ENCODE results near the gene LDLRAD4. TPM values are rescaled to one million over a fixed set of nuclear protein-coding genes. Genes with fewer than 3 reads are reported as not detected.

Gene LDLRAD4
- total RNA-seq, 1 experiment from 2014 or later, result 3.6 TPM

GRCh38 chr18:13641551-13642439 lies 423.2 kb downstream of the LDLRAD4 start:
- no peak overlapping the region for H3K27ac ChIP-seq (ENCODE audit: low read depth, low read length, poor library complexity, severe bottlenecking)
- no peaks in the 10 kb centered on the region for H3K36me3 ChIP-seq (ENCODE audit: insufficient read depth, low read length, poor library complexity, severe bottlenecking)
- DNase-seq (ENCODE audit: low spot score), result no peak
- H3K9me3 ChIP-seq (ENCODE audit: low read depth, low read length, poor library complexity, severe bottlenecking), result no peaks in the 10 kb centered on the region
- no peaks in the 10 kb centered on the region for H3K27me3 ChIP-seq (replicated peaks; ENCODE audit: insufficient read depth, low read depth, low read length, poor library complexity)
- no peak for TF ChIP-seq CTCF (conservative IDR thresholded peaks at IDR 0.05; ENCODE audit: low read depth, low read length)
- TF ChIP-seq EZH2 (IDR thresholded peaks at IDR 0.05; ENCODE audit: borderline replicate concordance, low read depth, low read length, poor library complexity, severe bottlenecking), result no peak
- H3K4me1 ChIP-seq (ENCODE audit: insufficient read depth, low read length, poor library complexity, severe bottlenecking), result no peaks in the 10 kb centered on the region
- no TSS peak for BruUV-seq (replicated peaks)
- CTCF ChIA-PET, result no interaction called here
- POLR2A ChIA-PET (ENCODE audit: low non-redundant PET), result no interaction called here
- intact Hi-C loops (cut with micrococcal nuclease; ENCODE audit: unreplicated experiment), result no loop called here
- no peak overlapping the region for H3K4me3 ChIP-seq (ENCODE audit: low read depth, low read length, poor library complexity, severe bottlenecking)

- intact Hi-C loops (cut with micrococcal nuclease; ENCODE audit: unreplicated experiment), result no loop called here
- H3K4me1 ChIP-seq (ENCODE audit: insufficient read depth, low read length, poor library complexity, severe bottlenecking), result no peaks in the 10 kb centered on the region
- H3K27ac ChIP-seq (ENCODE audit: low read depth, low read length, poor library complexity, severe bottlenecking), result no peak overlapping the region
- H3K4me3 ChIP-seq (ENCODE audit: low read depth, low read length, poor library complexity, severe bottlenecking), result no peak overlapping the region
- H3K36me3 ChIP-seq (ENCODE audit: insufficient read depth, low read length, poor library complexity, severe bottlenecking), result no peaks in the 10 kb centered on the region
- DNase-seq (ENCODE audit: low spot score), result no peak
- H3K9me3 ChIP-seq (ENCODE audit: low read depth, low read length, poor library complexity, severe bottlenecking), result no peaks in the 10 kb centered on the region
- no peak for TF ChIP-seq EZH2 (IDR thresholded peaks at IDR 0.05; ENCODE audit: borderline replicate concordance, low read depth, low read length, poor library complexity, severe bottlenecking)
- no peak for TF ChIP-seq CTCF (conservative IDR thresholded peaks at IDR 0.05; ENCODE audit: low read depth, low read length)
- ChIA-PET CTCF (no interaction called here), POLR2A (ENCODE audit: low non-redundant PET) (no interaction called here)
- no peaks in the 10 kb centered on the region for H3K27me3 ChIP-seq (replicated peaks; ENCODE audit: insufficient read depth, low read depth, low read length, poor library complexity)
- BruUV-seq (replicated peaks), result no TSS peak
Observed at GRCh38 chr18:13642440-13642827, 423.9 kb downstream of the LDLRAD4 start.

DNA sequence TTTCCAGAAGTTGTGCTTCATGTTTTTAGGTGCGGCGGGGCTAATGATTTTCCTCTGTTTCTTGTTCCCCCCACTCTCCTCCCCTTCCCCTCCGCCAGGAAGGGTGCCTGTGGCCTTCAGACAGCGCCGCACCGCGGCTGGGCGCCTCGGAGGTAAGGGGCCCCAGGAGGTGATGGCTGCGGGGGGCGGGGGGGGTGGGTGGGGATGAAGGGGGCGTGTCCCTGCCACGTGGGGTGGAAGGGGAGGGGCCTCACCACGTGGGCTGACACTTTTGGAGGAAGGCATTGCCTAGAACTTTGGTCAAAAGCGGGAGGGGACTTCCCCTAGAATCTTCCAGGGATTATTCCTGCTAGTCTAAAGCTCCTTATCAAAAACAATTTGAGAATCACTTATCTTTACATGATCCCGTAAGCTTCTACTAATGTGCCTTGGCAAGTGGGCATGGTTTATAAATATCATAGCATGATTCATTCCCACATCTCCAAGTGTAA lies 424.7 kb downstream of the LDLRAD4 start:
- H3K36me3 ChIP-seq (ENCODE audit: insufficient read depth, low read length, poor library complexity, severe bottlenecking), result no peaks in the 10 kb centered on the region
- H3K9me3 ChIP-seq (ENCODE audit: low read depth, low read length, poor library complexity, severe bottlenecking), result no peaks in the 10 kb centered on the region
- no TSS peak for BruUV-seq (replicated peaks)
- TF ChIP-seq EZH2 (IDR thresholded peaks at IDR 0.05; ENCODE audit: borderline replicate concordance, low read depth, low read length, poor library complexity, severe bottlenecking) (no peak), CTCF (conservative IDR thresholded peaks at IDR 0.05; ENCODE audit: low read depth, low read length) (no peak)
- no peak overlapping the region for H3K27ac ChIP-seq (ENCODE audit: low read depth, low read length, poor library complexity, severe bottlenecking)
- ChIA-PET CTCF (no interaction called here), POLR2A (ENCODE audit: low non-redundant PET) (no interaction called here)
- H3K4me3 ChIP-seq (ENCODE audit: low read depth, low read length, poor library complexity, severe bottlenecking), result no peak overlapping the region
- DNase-seq (ENCODE audit: low spot score), result no peak
- H3K4me1 ChIP-seq (ENCODE audit: insufficient read depth, low read length, poor library complexity, severe bottlenecking), result no peaks in the 10 kb centered on the region
- H3K27me3 ChIP-seq (replicated peaks; ENCODE audit: insufficient read depth, low read depth, low read length, poor library complexity), result no peaks in the 10 kb centered on the region
- intact Hi-C loops (cut with micrococcal nuclease; ENCODE audit: unreplicated experiment), result no loop called here

All from A673 (cell line).